ENCODE data around the gene RAB44.

- TF ChIP-seq, protein P1, sequence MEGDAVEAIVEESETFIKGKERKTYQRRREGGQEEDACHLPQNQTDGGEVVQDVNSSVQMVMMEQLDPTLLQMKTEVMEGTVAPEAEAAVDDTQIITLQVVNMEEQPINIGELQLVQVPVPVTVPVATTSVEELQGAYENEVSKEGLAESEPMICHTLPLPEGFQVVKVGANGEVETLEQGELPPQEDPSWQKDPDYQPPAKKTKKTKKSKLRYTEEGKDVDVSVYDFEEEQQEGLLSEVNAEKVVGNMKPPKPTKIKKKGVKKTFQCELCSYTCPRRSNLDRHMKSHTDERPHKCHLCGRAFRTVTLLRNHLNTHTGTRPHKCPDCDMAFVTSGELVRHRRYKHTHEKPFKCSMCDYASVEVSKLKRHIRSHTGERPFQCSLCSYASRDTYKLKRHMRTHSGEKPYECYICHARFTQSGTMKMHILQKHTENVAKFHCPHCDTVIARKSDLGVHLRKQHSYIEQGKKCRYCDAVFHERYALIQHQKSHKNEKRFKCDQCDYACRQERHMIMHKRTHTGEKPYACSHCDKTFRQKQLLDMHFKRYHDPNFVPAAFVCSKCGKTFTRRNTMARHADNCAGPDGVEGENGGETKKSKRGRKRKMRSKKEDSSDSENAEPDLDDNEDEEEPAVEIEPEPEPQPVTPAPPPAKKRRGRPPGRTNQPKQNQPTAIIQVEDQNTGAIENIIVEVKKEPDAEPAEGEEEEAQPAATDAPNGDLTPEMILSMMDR (conservative IDR thresholded peaks at IDR 0.05): no peak
- TF ChIP-seq EZH2 (IDR thresholded peaks at IDR 0.05; ENCODE audit: low read depth): no peak
Measured at GRCh38 chr6:36697481-36697903, at the start of gene RAB44.

Data from PC-9 (cell line).